CD4-positive, alpha-beta T cell treated with Interleukin-1 beta for 1 hour (primary cell): Measurements from ENCODE around the gene PLCB1.

Experiments
- DNase-seq, 2 donors: peaks; one replicate each; pipeline ENCODE4 v3.0.0-alpha.2; 2020 to 2022

Gene PLCB1

GRCh38 chr20:8689337-8689736 lies 557.3 kb downstream of the PLCB1 start:
- no peak for DNase-seq

- DNase-seq: no peak
Observed at GRCh38 chr20:8690074-8690473, 558.0 kb downstream of the PLCB1 start.

GRCh38 chr20:8693709-8694108 lies 561.6 kb downstream of the PLCB1 start:
- no peak for DNase-seq

- no peak for DNase-seq
Observed at GRCh38 chr20:8700756-8701155, 568.7 kb downstream of the PLCB1 start.

- no peak for DNase-seq
Observed at GRCh38 chr20:8706961-8707700, 575.1 kb downstream of the PLCB1 start.

- DNase-seq: no peak
Observed at GRCh38 chr20:8709627-8710026, 577.6 kb downstream of the PLCB1 start.

- no peak for DNase-seq
Observed at GRCh38 chr20:8711501-8711900, 579.4 kb downstream of the PLCB1 start.

- no peak for DNase-seq
Observed at GRCh38 chr20:8714206-8714605, 582.1 kb downstream of the PLCB1 start.

GRCh38 chr20:8718279-8718678 lies 586.2 kb downstream of the PLCB1 start:
- no peak for DNase-seq

- DNase-seq: no peak
Observed at GRCh38 chr20:8720089-8720488, 588.0 kb downstream of the PLCB1 start.

- peak; percentile 26 to 37 for DNase-seq
Observed at GRCh38 chr20:8721098-8721497, 589.0 kb downstream of the PLCB1 start.

GRCh38 chr20:8722277-8722928 lies 590.3 kb downstream of the PLCB1 start:
- peak; percentile 21 to 58 for DNase-seq

- no peak for DNase-seq
Observed at GRCh38 chr20:8723296-8723695, 591.2 kb downstream of the PLCB1 start.

GRCh38 chr20:8724884-8725283 lies 592.8 kb downstream of the PLCB1 start:
- DNase-seq: no peak

GRCh38 chr20:8726460-8726859 lies 594.4 kb downstream of the PLCB1 start:
- no peak for DNase-seq

GRCh38 chr20:8735014-8735413 lies 602.9 kb downstream of the PLCB1 start:
- DNase-seq: no peak

- DNase-seq: no peak
Observed at GRCh38 chr20:8735674-8736073, 603.6 kb downstream of the PLCB1 start.

- no peak for DNase-seq
Observed at GRCh38 chr20:8740265-8740664, 608.2 kb downstream of the PLCB1 start.

GRCh38 chr20:8744228-8744844 lies 612.3 kb downstream of the PLCB1 start:
- DNase-seq: no peak

GRCh38 chr20:8749101-8749500 lies 617.0 kb downstream of the PLCB1 start:
- no peak for DNase-seq

- DNase-seq: no peak
Observed at GRCh38 chr20:8749986-8750385, 617.9 kb downstream of the PLCB1 start.

- DNase-seq: no peak
Observed at GRCh38 chr20:8755340-8756118, 623.5 kb downstream of the PLCB1 start.

GRCh38 chr20:8756410-8756809 lies 624.3 kb downstream of the PLCB1 start:
- no peak for DNase-seq
